Stimulated activated CD4-positive, alpha-beta T cell treated with anti-CD3 and anti-CD28 coated beads, Interleukin-1b, Interleukin-23, amount 100 ng/mL, for 1 hour (primary cell): ENCODE results near the gene ASAP2.

Experiments used
- DNase-seq, 2 donors: peaks; one replicate each; pipeline ENCODE4 v3.0.0-alpha.2; 2020; ENCODE audit warnings: low read depth in 2 of 2

The ASAP2 gene

DNA sequence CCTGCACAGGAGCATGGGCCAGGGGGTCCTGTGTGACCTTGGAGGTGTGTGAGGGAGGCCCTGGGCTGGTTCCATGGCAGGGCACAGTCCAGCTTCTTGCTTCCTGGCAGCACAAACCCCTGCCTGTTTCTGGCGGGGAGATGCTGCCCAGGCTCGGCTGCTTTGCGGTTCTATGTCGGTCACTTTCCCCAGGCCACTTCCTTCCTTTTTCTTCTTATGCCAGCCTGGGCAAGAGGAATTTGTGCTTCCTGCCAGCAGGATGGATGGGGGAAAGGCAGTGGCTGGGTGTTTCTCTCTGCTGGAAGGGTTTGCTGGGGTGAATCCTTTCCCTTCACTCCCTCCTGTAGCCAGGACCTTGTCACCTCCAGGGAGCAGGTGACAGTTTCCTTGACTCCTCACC lies 24.3 kb downstream of the ASAP2 start:
- DNase-seq: no peak

DNA sequence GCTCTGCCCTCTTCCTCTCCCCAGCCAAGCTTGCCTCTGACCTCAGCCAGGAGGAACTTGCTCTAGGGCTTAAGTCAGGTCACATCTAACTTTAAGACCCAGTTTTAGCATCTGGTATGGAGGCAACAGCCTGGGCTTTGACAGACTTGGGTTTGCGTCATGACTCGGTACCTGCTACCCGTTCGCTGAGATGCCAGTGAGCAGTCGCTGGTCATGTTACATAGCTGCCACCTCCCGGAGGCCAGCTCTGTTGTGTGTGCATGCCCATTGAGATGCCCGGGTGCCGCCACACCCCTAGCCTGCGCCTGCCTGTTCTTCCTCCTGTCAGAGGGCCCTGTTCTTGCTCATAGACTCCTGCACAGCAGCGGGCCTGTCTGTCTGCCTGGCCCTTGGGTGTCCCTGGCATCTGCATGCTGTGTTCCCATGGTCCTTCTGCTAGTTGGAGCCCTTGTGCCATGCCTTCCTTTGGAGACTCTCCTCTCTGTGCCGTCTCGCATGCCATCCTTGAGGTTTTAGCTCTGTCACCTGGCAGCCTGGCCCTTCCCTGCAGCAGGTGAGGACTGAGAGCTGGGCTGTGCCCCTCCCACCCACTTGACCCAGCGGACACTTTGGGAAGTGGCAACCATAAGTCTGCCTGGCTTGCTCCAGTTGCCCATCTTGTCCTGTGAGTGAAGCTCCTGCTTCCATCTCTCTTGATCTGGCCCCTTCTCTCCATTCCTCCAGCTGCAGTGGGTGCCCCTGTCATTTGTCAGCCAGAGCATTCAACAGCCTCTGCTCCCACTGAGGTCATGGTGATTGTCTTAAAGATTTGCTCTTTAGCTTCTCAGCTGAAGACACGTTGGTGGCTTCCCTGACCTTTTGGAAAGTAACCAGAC lies 24.9 kb downstream of the ASAP2 start:
- no peak for DNase-seq

DNA sequence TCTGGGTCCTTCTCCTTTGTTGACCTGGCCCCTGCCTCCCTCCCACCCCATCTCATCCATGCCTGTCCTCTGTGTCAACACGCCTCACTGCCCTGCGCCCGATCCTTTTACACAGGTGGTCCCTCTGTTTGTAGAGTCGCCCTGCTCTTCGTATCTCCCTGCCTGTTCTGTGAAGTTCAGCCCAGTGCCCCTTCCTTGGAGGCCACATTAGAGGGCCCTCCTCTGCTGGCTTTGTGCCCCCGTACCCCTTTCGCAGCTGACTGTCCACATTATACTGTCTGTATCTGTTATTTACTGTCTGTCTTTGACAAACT lies 25.5 kb downstream of the ASAP2 start:
- no peak for DNase-seq

DNA sequence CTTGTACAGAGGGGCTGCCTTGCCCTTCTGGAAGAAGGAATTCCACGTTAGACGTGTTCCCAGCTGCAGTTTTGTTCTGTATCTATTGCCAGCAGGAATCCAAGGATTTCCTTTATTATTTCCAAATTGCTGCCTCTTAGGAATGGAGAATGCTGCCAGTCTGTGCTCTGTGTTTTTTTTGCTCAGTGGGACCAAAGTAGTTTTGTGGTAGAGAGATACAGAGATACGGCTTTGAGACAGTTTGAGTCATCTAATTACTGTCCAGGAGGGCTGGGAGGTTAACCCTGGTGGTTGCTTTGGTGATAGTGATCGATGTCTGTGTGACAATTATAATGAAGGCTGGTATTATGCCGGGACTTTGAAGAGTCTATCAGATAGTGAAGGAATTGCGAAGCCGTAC lies 26.3 kb downstream of the ASAP2 start:
- no peak for DNase-seq

DNA sequence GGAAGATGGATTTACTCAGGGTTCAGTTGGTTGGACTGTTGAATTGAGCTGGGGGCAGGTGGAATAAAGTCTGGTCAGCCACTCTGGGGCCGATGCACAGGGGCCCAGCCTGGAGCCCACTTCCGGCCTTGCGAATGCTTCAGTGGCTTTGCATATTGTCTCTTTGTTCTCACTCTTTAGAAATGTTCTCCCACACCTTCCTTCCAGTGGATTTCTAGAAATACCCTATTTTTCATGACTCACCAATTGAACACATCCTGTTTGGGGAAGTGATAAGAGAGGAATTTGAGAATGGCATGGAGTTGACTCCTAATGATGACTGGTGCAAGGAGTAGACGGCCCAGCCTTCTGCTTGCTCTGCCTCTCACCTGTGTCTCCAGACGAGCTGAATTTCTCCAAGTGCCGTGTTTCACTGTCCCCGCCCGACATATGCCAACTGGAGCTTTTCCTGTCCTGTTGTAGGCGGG lies 28.1 kb downstream of the ASAP2 start:
- DNase-seq: no peak

DNA sequence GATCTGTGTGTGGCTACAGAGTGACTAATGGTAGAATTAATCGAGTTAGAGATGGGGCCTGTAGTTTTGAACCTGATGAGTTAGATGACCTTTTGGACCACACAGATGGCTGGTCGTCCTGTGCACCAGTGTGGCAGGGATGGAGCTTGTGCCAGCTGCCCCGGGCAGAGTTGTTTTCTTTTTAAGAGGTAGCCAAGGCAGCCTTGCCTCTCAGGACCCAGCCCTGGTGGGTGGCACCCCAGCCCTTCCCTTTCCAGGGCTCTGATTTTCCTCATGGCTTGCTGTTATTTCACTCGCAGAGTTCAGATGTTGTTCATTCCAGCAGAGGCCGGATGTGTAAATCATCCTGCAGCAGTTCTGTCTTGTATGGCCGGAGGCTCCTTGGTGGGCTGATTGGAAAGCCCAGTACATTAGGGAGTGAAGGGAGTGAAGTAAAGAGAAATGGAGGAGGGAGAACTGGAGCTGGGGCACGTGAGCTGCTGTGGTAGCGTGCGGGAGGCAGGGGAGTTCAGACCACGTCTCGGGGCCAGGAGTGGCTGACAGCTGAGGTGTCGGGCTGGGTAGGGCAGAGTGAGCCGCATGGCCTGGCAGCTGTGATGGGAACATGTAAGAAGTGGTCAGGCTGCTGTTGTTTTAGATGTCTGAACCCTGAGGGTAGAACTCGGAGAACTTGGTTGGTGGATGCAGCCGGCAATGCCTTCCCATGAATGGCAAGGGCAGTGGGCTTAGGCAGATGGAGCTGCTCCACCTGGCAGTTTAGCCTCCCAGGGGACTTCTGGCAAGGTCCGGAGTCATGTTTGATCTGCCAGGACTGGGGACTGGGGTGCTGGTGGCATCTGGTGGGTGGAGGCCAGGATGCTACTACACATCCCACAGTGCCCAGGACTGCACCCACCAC lies 28.8 kb downstream of the ASAP2 start:
- no peak for DNase-seq

DNA sequence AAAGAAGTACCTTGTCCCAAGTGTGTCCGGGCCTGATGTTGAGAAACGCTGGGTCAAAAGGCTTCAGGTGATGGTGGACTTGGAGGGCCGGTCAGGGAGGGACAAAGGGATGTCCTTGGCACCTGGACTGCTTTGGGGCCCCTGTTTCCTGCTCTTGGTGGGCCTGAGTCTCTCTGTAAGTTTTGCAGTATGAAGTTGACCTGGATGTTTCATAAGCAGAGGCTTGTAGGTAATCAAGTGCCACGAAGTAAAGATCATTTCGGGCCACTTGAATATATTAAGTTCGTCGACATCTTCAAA lies 29.4 kb downstream of the ASAP2 start:
- no peak for DNase-seq

DNA sequence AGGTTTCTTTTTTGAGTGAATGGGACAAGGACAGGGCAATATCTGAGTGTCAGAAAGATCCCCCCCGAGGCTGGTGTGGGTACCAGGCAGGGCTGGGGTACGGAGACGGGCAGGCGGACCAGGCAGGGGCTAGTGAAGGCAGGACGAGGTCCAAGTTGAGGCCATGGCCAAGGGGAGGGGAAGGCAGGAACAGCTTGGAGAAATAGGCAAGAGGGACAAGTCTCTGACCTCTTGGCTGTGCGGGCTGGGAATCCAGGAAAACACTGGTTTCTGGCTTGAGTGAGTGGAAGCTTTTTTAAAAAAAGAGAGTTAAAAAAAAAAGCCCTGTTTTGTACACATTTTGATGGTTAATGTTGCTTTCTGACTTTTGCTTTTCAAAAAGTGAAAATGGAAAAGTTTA lies 30.3 kb downstream of the ASAP2 start:
- no peak for DNase-seq

DNA sequence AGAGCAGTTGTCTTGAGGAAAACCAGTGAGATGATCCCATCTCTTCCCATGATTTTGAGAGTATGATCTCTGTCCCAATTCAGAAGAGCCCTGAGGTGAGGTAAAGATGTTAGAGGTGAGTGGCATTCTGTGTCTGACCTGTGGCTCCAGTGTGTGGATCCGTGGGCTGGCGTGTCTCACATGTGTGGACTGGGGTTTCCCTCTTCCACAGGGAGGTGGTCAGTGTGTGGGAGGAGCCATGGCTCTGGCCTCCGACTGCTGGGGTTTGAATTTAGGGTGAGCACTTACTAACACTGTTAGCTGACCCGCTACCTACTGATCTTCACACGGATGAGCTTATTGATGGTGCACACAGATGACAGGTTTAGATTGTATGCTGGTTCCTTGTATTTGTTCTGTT lies 31.2 kb downstream of the ASAP2 start:
- no peak for DNase-seq

DNA sequence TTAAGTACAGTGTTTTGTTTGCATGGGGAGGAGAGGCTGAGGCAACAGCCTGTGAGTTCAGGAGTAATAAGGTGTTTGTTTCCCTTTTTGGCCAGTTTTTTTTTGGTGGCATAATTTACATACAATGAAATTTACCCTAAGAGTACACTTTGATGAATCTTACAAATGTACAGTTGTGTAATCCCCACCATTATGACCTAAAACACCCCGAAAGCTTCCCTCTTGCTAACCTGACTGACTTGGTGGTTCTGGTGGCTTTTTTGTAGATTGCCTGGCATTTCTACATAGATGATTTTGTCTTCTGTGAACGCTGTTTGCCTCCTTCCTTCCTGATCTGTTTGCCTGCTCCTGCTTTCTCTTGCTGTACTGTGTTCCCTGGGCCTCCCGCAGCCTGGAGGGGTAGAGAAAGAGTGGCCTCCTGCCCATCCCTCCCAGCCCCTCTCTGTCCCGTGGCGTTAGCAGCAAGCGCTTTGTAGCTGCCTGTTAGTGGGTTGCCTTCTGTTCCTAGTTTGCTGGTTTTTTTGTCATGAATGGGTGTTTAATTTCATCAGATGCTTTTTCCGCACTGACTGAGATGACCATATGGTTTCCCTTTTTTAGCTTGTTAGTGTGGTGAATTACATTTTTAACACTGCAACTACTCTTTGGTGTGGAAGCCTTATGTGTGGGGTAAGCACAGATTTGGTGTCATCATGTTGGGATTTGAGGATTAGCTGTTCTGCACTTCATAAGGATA lies 32.1 kb downstream of the ASAP2 start:
- no peak for DNase-seq

DNA sequence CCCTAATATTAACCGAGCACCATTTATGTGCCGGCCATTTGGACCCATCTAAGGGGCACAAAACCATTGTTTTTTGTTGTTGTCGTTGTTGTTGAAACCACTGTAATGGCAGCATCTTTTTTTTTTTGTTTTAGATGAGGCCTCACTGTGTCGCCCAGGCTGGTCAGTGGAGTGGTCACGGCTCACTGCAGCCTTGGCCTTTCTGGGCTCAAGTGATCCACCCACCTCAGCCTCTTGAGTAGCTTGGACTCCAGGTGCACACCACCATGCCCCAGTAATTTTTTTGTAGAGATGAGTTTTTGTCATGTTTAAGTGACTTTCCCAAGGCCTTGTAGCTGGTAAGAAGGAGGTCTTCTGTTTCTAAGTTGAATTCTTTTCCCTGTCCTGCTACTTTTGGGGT lies 33.0 kb downstream of the ASAP2 start:
- DNase-seq: no peak

DNA sequence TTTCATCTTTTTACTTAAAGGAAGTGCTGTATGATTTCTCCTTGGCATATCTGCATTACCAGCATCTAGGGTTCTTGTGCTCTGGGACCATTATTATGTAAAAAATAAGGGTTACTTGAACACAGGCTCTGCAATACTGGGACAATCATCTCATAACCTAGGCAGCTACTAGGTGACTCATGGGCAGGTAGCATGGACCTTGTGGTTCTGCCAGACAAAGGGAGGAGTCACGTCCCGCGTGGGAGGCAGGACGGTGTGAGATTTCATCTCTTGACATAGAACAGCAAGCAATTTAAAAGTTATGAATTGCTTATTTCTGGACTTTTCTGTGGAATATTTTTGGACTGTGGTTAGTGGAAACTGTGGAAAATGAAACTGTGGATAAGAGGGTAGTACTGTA lies 34.1 kb downstream of the ASAP2 start:
- no peak for DNase-seq

DNA sequence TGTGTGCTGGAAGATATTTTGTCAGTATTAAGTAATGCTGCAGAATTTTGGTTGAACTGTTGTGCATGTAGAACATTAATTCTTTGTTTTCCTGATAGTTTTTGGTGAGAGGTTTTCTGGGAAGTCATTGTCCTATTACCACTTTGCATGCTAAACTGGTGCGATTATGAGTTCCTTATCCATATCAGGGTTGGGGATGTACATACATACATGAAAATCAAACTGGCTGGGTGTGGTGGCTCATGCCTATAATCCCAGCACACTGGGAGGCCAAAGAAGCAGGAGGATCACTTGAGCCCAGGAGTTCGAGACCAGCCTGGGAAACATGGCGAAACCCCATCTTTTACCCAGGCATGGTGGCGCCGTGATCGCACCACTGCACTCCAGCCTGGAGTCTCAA lies 34.6 kb downstream of the ASAP2 start:
- no peak for DNase-seq

DNA sequence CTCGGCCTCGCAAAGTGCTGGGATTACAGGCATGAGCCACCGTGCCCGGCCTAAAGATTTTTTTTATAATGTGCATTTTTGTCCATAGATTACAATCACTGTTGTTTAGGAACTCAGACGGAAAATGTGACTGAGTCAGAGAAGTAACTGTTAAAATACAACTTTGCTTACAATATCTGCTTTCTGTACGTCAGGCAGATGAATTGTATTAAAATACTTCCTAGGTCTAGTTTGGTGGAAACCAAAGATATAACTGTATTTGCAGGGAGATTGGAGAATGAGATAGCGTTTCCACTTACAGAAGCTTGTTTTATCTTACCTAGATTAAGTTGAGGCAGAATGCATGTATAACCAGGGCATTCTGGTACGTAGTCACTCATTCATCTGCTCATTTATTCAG lies 36.7 kb downstream of the ASAP2 start:
- DNase-seq: no peak

DNA sequence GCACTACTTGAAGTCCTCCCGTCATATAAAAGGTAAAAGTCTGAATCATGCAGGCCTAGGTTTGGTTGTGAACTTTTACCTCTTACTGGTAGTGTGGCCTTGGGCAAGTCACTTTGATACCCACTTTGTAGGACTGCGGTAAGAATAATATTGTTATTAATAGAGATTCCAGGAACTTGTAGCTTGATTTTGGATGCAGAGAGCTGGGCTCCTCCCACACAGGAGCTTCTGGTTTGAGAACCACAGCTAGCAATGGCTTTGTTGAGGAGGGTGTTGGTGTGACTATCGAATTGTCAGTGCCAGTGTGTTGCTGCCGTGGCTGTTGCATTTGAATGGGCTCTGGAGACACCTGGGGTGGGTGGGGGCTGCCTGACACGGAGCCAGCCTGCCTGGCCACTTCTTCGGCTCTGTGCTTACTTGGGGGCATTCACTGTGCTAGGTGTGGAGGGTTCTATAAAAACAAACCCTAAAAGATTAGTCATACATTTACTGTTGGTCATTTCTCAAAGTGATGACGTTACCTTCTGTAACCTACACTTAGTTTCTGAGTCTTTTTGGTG lies 38.5 kb downstream of the ASAP2 start:
- no peak for DNase-seq

DNA sequence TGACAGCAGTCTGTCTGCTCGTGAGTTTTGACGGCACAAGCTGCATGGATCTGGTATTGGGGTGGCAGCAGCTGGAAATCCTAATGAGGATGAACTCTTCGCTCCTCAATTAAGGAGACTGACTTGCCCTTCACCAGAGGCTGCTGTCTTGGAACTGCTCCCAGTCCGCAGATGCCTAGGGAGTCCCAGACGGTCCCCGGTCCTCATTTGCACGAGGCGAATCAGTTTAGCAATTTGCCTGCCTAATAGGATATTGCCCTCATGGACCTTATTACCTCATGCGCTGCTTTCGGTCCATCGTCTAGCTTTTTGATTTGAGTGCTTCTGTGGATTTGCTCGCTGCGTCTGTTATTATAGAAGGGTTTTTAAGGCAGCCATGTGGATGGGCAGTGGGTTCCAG lies 40.6 kb downstream of the ASAP2 start:
- no peak for DNase-seq

DNA sequence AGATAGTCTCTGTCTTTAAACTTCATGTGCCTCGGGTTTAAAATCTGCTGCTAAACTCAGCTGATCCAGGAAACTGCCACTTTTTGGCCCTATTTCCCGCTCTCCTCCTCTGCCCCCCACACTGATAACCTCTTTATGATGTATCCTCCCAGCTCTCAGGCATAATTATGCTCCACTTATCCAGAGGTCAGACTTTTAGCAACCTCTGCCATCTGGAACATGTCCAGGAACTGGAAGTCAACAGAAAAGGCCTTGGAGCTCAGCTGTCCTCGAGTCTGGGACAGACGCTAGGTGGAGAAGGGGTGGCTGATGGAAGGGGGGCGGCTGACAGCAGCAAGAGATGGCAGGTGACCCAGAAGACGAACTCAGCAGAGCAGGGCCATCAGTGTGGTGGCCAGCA lies 41.2 kb downstream of the ASAP2 start:
- DNase-seq: no peak

DNA sequence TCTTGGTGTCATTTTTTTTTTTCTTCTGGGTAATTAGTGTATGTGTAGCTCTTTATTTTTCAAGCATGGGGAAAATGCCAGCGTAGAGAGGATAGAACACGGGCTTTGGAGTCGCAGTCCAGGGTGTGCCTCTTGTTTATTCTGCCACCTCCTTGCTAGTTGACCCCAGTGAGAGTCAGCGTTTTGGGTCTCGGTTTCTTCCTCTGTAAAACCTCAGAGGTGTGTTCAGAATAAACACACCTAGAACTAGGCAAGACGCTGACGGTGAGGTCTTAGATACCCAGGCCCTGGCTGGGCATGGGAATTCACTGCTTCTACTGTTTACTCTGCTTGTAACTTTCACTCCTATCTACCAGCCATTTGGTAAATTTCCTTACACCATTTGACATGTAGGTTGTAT lies 41.8 kb downstream of the ASAP2 start:
- no peak for DNase-seq

DNA sequence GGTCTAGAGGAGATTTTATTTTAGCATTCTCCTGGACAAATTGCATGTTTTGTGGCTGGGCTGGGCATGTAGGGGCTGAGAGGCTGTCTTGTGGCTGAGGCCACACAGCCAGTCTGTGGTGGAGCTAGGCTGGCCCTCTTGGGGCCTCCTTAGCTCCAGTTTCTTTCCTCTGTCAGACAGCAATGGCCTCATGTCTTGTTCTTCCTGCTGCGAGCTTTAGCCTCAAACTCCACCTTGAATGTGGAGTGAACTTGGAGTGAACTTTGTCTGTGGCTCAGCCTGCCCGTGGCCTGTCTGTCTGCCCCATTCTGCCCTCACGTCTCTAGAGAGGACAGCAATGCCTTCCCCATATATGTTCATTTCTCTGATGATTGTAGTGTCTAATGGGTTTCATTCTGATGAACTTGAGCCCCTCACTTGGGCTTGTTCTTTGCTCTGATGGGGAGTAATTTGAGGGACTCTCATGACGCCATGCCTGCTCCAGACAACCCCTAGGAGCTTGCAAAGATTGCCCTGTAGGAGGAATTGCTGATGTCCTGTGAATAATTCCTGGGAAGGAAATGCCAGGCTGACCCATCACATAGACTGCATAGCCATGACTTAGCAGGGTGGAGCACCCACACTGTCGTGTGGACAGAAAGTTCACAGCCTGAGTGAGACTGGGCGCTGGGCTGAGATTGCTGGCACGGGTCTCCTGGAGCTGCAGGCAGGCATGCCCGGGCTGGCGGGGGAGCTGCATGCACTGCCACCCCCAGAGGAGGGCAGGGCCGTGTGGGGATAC lies 42.6 kb downstream of the ASAP2 start:
- no peak for DNase-seq

DNA sequence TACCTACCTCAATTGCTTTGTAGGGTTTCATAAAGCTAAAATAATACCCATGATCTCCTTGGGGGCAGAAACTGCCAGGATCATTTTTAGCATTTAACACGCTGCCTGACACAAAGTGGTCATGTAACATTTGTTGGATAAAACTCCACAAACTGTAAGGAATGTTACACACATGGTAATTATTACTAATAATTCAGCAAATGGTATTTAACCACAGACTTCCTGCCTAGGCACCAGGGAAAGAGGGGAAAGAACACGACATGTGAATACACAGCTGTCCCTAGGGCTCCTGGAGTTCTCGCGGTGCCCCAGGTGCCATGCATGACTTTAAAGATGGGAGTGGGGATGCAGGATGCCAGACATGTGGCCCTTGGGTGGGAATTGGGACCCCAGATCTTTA lies 43.5 kb downstream of the ASAP2 start:
- DNase-seq: no peak

DNA sequence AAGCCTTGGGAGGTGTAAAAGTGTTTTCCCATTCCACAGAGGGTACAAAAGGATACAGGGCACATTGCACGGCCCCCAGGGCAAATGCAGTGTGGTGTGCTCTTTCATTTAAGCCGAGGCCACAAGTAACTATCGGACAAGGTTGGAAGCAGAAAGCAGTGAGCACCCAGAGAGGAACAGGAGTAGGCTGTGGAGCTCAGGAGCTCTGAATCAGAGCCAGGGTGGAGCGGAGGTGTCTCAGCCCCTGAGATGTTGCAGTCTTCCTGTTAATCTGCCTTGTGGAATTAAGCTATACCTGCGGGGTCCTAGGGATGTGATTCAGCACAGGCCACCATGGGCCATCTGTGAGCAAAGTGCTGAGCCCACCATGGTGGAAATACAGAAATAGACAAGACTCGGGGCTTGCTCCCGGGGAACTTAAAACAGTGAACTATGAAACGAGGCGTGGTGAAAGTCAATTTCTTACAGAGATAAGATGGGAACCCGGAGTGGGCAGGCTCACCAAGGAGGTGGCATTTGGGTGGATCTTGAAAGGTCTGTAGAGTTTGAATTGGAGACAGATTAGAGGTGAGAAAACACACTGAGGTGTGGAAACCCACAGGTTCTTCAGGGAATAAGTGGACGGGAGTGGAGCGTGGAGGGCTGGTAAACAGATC lies 44.0 kb downstream of the ASAP2 start:
- no peak for DNase-seq
